Left ventricle myocardium inferior (tissue), 1 donor: ENCODE data around the gene CBY3. TPM values are rescaled to one million over a fixed set of nuclear protein-coding genes. Genes with fewer than 3 reads are reported as not detected.
"Not testable (repeated sequence)": the region's sequence is repeated elsewhere in the genome, so short reads cannot be mapped to it uniquely, and the experiment has no call there.

Experiments used
- DNase-seq: peaks from one replicate; pipeline ENCODE4 v3.0.0-alpha.2; 2020
- H3K27ac ChIP-seq: fragments of 200-600 bp; replicated peaks from 2 replicates; pipeline ENCODE4 v1.8.0; 2021
- H3K27me3 ChIP-seq: fragments of 200-600 bp; 2 replicates; pipeline ENCODE4 v1.8.0; 2021; ENCODE audit warnings: low read depth
- H3K36me3 ChIP-seq: fragments of 200-600 bp; 2 replicates; pipeline ENCODE4 v1.8.0; 2021
- H3K4me1 ChIP-seq: fragments of 200-600 bp; 2 replicates; pipeline ENCODE4 v1.8.0; 2021
- H3K4me3 ChIP-seq: fragments of 200-600 bp; 2 replicates; pipeline ENCODE4 v1.8.0; 2021; ENCODE audit warnings: mild to moderate bottlenecking, moderate library complexity
- H3K9me3 ChIP-seq: fragments of 200-600 bp; replicated peaks from 2 replicates; pipeline ENCODE4 v1.8.0; 2021
- CTCF ChIP-seq: fragments of 200-600 bp; IDR thresholded peaks from 2 replicates; pipeline ENCODE4 v1.8.0; 2021; ENCODE audit warnings: antibody characterized with exemption, mild to moderate bottlenecking, borderline replicate concordance
- intact Hi-C: fragments of 100-400 bp; cut with micrococcal nuclease; formaldehyde crosslinking; loops from one replicate; pipeline ENCODE4 v1.11.0; 2022
- total RNA-seq: library from RNA; stranded (reverse); fragmentation: NEBNext Ultra II Directional; extraction: Animal tissue kit (Norgen Biotek cat#: 25700); gene quantifications from one replicate; pipeline ENCODE4 v1.2.1, GENCODE V29; 2021
- donor health status: DM: no; HTN: yes; CAD: no; lungs with severe emphysema.

CBY3 gene
- total RNA-seq, 1 donor from 2014 or later: not detected

- no peak for DNase-seq
- no peak for TF ChIP-seq CTCF
- peaks cover 66% of the 10 kb centered on the region for H3K4me1 ChIP-seq
These were observed 18.2 kb upstream of the CBY3 start, which contains the start of gene CANX for GRCh38 chr5:179698935-179699615. TSS of gene CANX (plus strand) at chr5:179698967. CDS start at chr5:179705682, 6,715 bp downstream.

GRCh38 chr5:179697993-179698934, 17.4 kb upstream of the CBY3 start:
- Histone ChIP-seq H3K36me3 (peaks cover 4% of the 10 kb centered on the region), H3K4me3 (peak overlapping the region; percentile 89), H3K27ac (peak overlapping the region; percentile 94), H3K4me1 (peaks cover 58% of the 10 kb centered on the region), H3K9me3 (no peaks in the 10 kb centered on the region), H3K27me3 (no peaks in the 10 kb centered on the region)
- peak; percentile 99 for DNase-seq
- no peak for TF ChIP-seq CTCF
- intact Hi-C loops: no loop called here

More at GRCh38 chr5:179698935-179699615, 18.2 kb upstream of the CBY3 start, which contains the start of gene CANX:
- H3K9me3 ChIP-seq: no peaks in the 10 kb centered on the region
- H3K27me3 ChIP-seq: no peaks in the 10 kb centered on the region
- H3K4me3 ChIP-seq: peak within 1 kb of the TSS; percentile 89
- H3K36me3 ChIP-seq: peaks cover 4% of the 10 kb centered on the region
- intact Hi-C loops: no loop called here
- peak within 1 kb of the TSS; percentile 94 for H3K27ac ChIP-seq

- H3K36me3 ChIP-seq, H3K9me3 ChIP-seq, intact Hi-C loops, H3K27me3 ChIP-seq, DNase-seq: not testable (repeated sequence)
- H3K4me1 ChIP-seq: peaks cover 51% of the 10 kb centered on the region
- H3K27ac ChIP-seq: peak overlapping the region; percentile 94
- peak overlapping the region; percentile 89 for H3K4me3 ChIP-seq
These were observed 16.7 kb upstream of the CBY3 start for GRCh38 chr5:179697543-179697942.

GRCh38 chr5:179697108-179697507, 16.3 kb upstream of the CBY3 start:
- H3K9me3 ChIP-seq: no peaks in the 10 kb centered on the region
- intact Hi-C loops: no loop called here
- peaks cover 46% of the 10 kb centered on the region for H3K4me1 ChIP-seq
- no peak for TF ChIP-seq CTCF
- H3K36me3 ChIP-seq: peaks cover 4% of the 10 kb centered on the region
- DNase-seq: no peak
- H3K4me3 ChIP-seq: no peak overlapping the region
- peak overlapping the region; percentile 94 for H3K27ac ChIP-seq
- no peaks in the 10 kb centered on the region for H3K27me3 ChIP-seq

GRCh38 chr5:179696603-179697002, 15.8 kb upstream of the CBY3 start:
- H3K27ac ChIP-seq: no peak overlapping the region
- peaks cover 41% of the 10 kb centered on the region for H3K4me1 ChIP-seq
- H3K36me3 ChIP-seq: peaks cover 4% of the 10 kb centered on the region
- H3K9me3 ChIP-seq: no peaks in the 10 kb centered on the region
- no peaks in the 10 kb centered on the region for H3K27me3 ChIP-seq
- TF ChIP-seq CTCF: no peak
- DNase-seq: no peak
- no peak overlapping the region for H3K4me3 ChIP-seq
- intact Hi-C loops: no loop called here
